Measurements from ENCODE around the gene NPFFR1.

GRCh38 chr10:70228491-70228890, 55.3 kb downstream of the NPFFR1 start:
- TF ChIP-seq GATA3 (IDR thresholded peaks at IDR 0.05; ENCODE audit: low read depth, low read length) (no peak), GATA2 (IDR thresholded peaks at IDR 0.05; ENCODE audit: low read depth, low read length) (no peak)
